ENCODE results near the gene DENND2C.

DENND2C gene

GRCh38 chr1:114669562-114670082 lies at the start of gene DENND2C:
DENND2C (minus strand) TSS chr1:114670049; CDS start chr1:114625984, 44,065 bp downstream.
- H3K79me2 ChIP-seq (ENCODE audit: low read length): peaks cover 46% of the 10 kb centered on the region
- peak within 1 kb of the TSS; percentile 74 for H3K4me3 ChIP-seq (ENCODE audit: low read length)
- H3K36me3 ChIP-seq (replicated peaks; ENCODE audit: insufficient read depth, low read length): no peaks in the 10 kb centered on the region
- DNase-seq: peak; percentile 41
- H3K9me2 ChIP-seq (replicated peaks; ENCODE audit: insufficient read depth, low read length): no peaks in the 10 kb centered on the region
- peaks cover 21% of the 10 kb centered on the region for H3F3A ChIP-seq (ENCODE audit: insufficient read depth, low read length)
- peaks cover 10% of the 10 kb centered on the region for H3K4me1 ChIP-seq (ENCODE audit: low read length)
- H3K9ac ChIP-seq (ENCODE audit: low read length): peak within 1 kb of the TSS; percentile 88
- H4K20me1 ChIP-seq (ENCODE audit: insufficient read depth, low read length): no peaks in the 10 kb centered on the region
- H3K4me2 ChIP-seq (ENCODE audit: low read depth, low read length): peak within 1 kb of the TSS; percentile 91
- TF ChIP-seq EZH2 (optimal IDR thresholded peaks at IDR 0.05; ENCODE audit: low read depth, low read length) (no peak), CTCF (IDR thresholded peaks at IDR 0.05; ENCODE audit: low read length) (peak; percentile 22; the same call in 1 of the 2 replicates), EZH2phosphoT487 (IDR thresholded peaks at IDR 0.05; ENCODE audit: low read length) (no peak)
- peak within 1 kb of the TSS; percentile 99 for H3K27ac ChIP-seq (ENCODE audit: low read length)
- H3K27me3 ChIP-seq (replicated peaks; ENCODE audit: insufficient read depth, low read length): no peaks in the 10 kb centered on the region
- H2AFZ ChIP-seq (ENCODE audit: low read length): peak within 1 kb of the TSS; percentile 48; the same call in 1 of the 2 replicates
- H3K9me3 ChIP-seq (replicated peaks; ENCODE audit: insufficient read depth, low read length): no peaks in the 10 kb centered on the region

- DNase-seq: no peak
- H3K36me3 ChIP-seq (replicated peaks; ENCODE audit: insufficient read depth, low read length): no peaks in the 10 kb centered on the region
These were observed 49.6 kb upstream of the DENND2C start for GRCh38 chr1:114719424-114719787.

GRCh38 chr1:114718661-114719423 lies 49.0 kb upstream of the DENND2C start:
- Histone ChIP-seq H3K36me3 (replicated peaks; ENCODE audit: insufficient read depth, low read length) (no peaks in the 10 kb centered on the region), H2AFZ (ENCODE audit: low read length) (no peak overlapping the region), H3K4me1 (ENCODE audit: low read length) (no peaks in the 10 kb centered on the region), H3K4me3 (ENCODE audit: low read length) (no peak overlapping the region), H3K4me2 (ENCODE audit: low read depth, low read length) (no peak overlapping the region), H3K27me3 (replicated peaks; ENCODE audit: insufficient read depth, low read length) (no peaks in the 10 kb centered on the region), H3F3A (ENCODE audit: insufficient read depth, low read length) (peaks cover 10% of the 10 kb centered on the region; the same call in 1 of the 2 replicates), H3K79me2 (ENCODE audit: low read length) (peaks cover 23% of the 10 kb centered on the region), H3K9ac (ENCODE audit: low read length) (no peak overlapping the region), H3K27ac (ENCODE audit: low read length) (no peak overlapping the region), H3K9me3 (replicated peaks; ENCODE audit: insufficient read depth, low read length) (no peaks in the 10 kb centered on the region), H4K20me1 (ENCODE audit: insufficient read depth, low read length) (no peaks in the 10 kb centered on the region), H3K9me2 (replicated peaks; ENCODE audit: insufficient read depth, low read length) (no peaks in the 10 kb centered on the region)
- TF ChIP-seq EZH2phosphoT487 (IDR thresholded peaks at IDR 0.05; ENCODE audit: low read length) (no peak), EZH2 (optimal IDR thresholded peaks at IDR 0.05; ENCODE audit: low read depth, low read length) (no peak), CTCF (IDR thresholded peaks at IDR 0.05; ENCODE audit: low read length) (no peak)
- DNase-seq: no peak

More at GRCh38 chr1:114719424-114719787, 49.6 kb upstream of the DENND2C start:
- H3K4me1 ChIP-seq (ENCODE audit: low read length): no peaks in the 10 kb centered on the region
- H3K9ac ChIP-seq (ENCODE audit: low read length): no peak overlapping the region
- no peaks in the 10 kb centered on the region for H3K9me3 ChIP-seq (replicated peaks; ENCODE audit: insufficient read depth, low read length)
- no peaks in the 10 kb centered on the region for H3K9me2 ChIP-seq (replicated peaks; ENCODE audit: insufficient read depth, low read length)
- no peak overlapping the region for H3K27ac ChIP-seq (ENCODE audit: low read length)
- H3K79me2 ChIP-seq (ENCODE audit: low read length): peaks cover 17% of the 10 kb centered on the region
- no peak overlapping the region for H3K4me3 ChIP-seq (ENCODE audit: low read length)
- no peaks in the 10 kb centered on the region for H4K20me1 ChIP-seq (ENCODE audit: insufficient read depth, low read length)
- TF ChIP-seq CTCF (IDR thresholded peaks at IDR 0.05; ENCODE audit: low read length) (no peak), EZH2phosphoT487 (IDR thresholded peaks at IDR 0.05; ENCODE audit: low read length) (no peak), EZH2 (optimal IDR thresholded peaks at IDR 0.05; ENCODE audit: low read depth, low read length) (no peak)
- peaks cover 10% of the 10 kb centered on the region; the same call in 1 of the 2 replicates for H3F3A ChIP-seq (ENCODE audit: insufficient read depth, low read length)
- H3K27me3 ChIP-seq (replicated peaks; ENCODE audit: insufficient read depth, low read length): no peaks in the 10 kb centered on the region
- H3K4me2 ChIP-seq (ENCODE audit: low read depth, low read length): no peak overlapping the region
- no peak overlapping the region for H2AFZ ChIP-seq (ENCODE audit: low read length)

Data from MM.1S (cell line).